H1 (cell line): ENCODE data around the gene RUNX1. TPM values are rescaled to one million over a fixed set of nuclear protein-coding genes. Genes with fewer than 3 reads are reported as not detected.

Experiments used
- CTCF ChIA-PET: fragments of 300-600 bp; sonication (Branson Sonifier 250); formaldehyde crosslinking; loops from one replicate; lab custom pipeline; 2021; ENCODE audit not compliant: partially characterized antibody; lab: Charles Lee
- POLR2A ChIA-PET: fragments of 300-600 bp; sonication (Branson Sonifier 250); formaldehyde crosslinking; loops from one replicate; lab custom pipeline; 2021; ENCODE audit warnings: inconsistent platforms; ENCODE audit not compliant: partially characterized antibody; lab: Charles Lee
- DNase-seq, 2 experiments: peaks; one replicate each; pipeline versions ENCODE4 v3.0.0 to v3.0.0-alpha.2; 2010 to 2022; ENCODE audit warnings: low spot score in 2 of 2, low read depth in 1 of 2, mixed read lengths in 1 of 2
- FAIRE-seq: peaks from 2 replicates; lab custom pipeline; 2011; peaks lifted over from hg19 to GRCh38; lab: Jason Lieb, UNC
- H2AFZ ChIP-seq: 2 replicates; pipeline ENCODE4 v1.8.1; 2012; ENCODE audit warnings: low read length, inconsistent platforms
- H2AK5ac ChIP-seq: 2 replicates; pipeline ENCODE4 v1.6.1; 2013; ENCODE audit warnings: low read depth, low read length
- H2BK120ac ChIP-seq: replicated peaks from 2 replicates; pipeline ENCODE3; 2013; ENCODE audit warnings: low read depth, low read length, inconsistent platforms
- H2BK12ac ChIP-seq: 2 replicates; pipeline ENCODE4 v1.6.1; 2013; ENCODE audit warnings: low read depth, low read length
- H2BK15ac ChIP-seq: 2 replicates; pipeline ENCODE4 v1.6.1; 2013; ENCODE audit warnings: low read length
- H2BK20ac ChIP-seq: 2 replicates; pipeline ENCODE4 v1.6.1; 2013; ENCODE audit warnings: low read length
- H2BK5ac ChIP-seq: 2 replicates; pipeline ENCODE4 v1.6.1; 2013; ENCODE audit warnings: low read depth, low read length
- H3K14ac ChIP-seq: 2 replicates; pipeline ENCODE4 v1.6.1; 2013; ENCODE audit warnings: inconsistent platforms; ENCODE audit not compliant: insufficient read length
- H3K18ac ChIP-seq: 2 replicates; pipeline ENCODE4 v1.6.1; 2013; ENCODE audit warnings: low read length; ENCODE audit errors: extremely low read depth
- H3K23ac ChIP-seq: 2 replicates; pipeline ENCODE4 v1.6.1; 2013; ENCODE audit warnings: inconsistent platforms; ENCODE audit not compliant: insufficient read length
- H3K23me2 ChIP-seq: 2 replicates; pipeline ENCODE4 v1.6.1; 2013; ENCODE audit warnings: low read depth, low read length
- H3K27ac ChIP-seq: 2 replicates; pipeline ENCODE4 v1.6.1; 2011; ENCODE audit warnings: low read depth, low read length, inconsistent platforms
- H3K27me3 ChIP-seq, 4 experiments: replicated peaks in 1 of 4; 1 replicate in 1 of 4; 2 replicates in 3 of 4; pipeline versions ENCODE4 v1.6.1 to v1.8.1; 2011 to 2013; ENCODE audit warnings: low read length in 3 of 4, mild to moderate bottlenecking in 3 of 4, inconsistent platforms in 2 of 4, mixed read lengths in 2 of 4, moderate library complexity in 1 of 4; ENCODE audit not compliant: control insufficient read depth in 3 of 4, insufficient read depth in 3 of 4; ENCODE audit errors: extremely low read depth in 1 of 4
- H3K36me3 ChIP-seq, 4 experiments: 2 replicates each; pipeline versions ENCODE4 v1.6.1 to v1.8.1; 2011 to 2013; ENCODE audit warnings: mild to moderate bottlenecking in 4 of 4, low read length in 3 of 4, moderate library complexity in 2 of 4, control low read depth in 1 of 4, inconsistent platforms in 1 of 4; ENCODE audit not compliant: insufficient read depth in 4 of 4, control insufficient read depth in 2 of 4
- H3K4ac ChIP-seq: replicated peaks from 2 replicates; pipeline ENCODE3; 2013; ENCODE audit warnings: low read length, low read depth, mixed read lengths, inconsistent platforms; ENCODE audit not compliant: insufficient read length
- H3K4me1 ChIP-seq, 4 experiments: replicated peaks in 1 of 4; 1 replicate in 1 of 4; 2 replicates in 3 of 4; pipeline versions ENCODE4 v1.6.1 to v1.8.1; 2011 to 2013; ENCODE audit warnings: low read length in 3 of 4, inconsistent platforms in 2 of 4, mixed read lengths in 1 of 4; ENCODE audit not compliant: insufficient read depth in 4 of 4, control insufficient read depth in 3 of 4
- H3K4me2 ChIP-seq, 2 experiments: 2 replicates each; pipeline versions ENCODE4 v1.6.1 to v1.8.1; 2011 to 2013; ENCODE audit warnings: low read depth in 2 of 2, low read length in 2 of 2, control low read depth in 1 of 2, inconsistent platforms in 1 of 2, mild to moderate bottlenecking in 1 of 2; ENCODE audit not compliant: insufficient read depth in 1 of 2
- H3K4me3 ChIP-seq, 4 experiments: fragments of 200-600, 300-600 bp in 1 of 4; sonication (generic), shearing (Covaris generic), sonication (Bioruptor Twin) in 1 of 4; 2 replicates each; pipeline versions ENCODE4 v1.5.1 to v1.8.1; 2011 to 2016; ENCODE audit warnings: low read length in 4 of 4, low read depth in 3 of 4, control low read depth in 2 of 4, inconsistent platforms in 2 of 4, mild to moderate bottlenecking in 2 of 4, mixed read lengths in 1 of 4, moderate library complexity in 1 of 4; ENCODE audit not compliant: insufficient read depth in 2 of 4; ENCODE audit errors: extremely low read depth in 1 of 4
- H3K56ac ChIP-seq: replicated peaks from 2 replicates; pipeline ENCODE3; 2013; ENCODE audit warnings: low read depth, mild to moderate bottlenecking, mixed read lengths, low read length, inconsistent platforms; ENCODE audit not compliant: insufficient read length
- H3K79me1 ChIP-seq: 2 replicates; pipeline ENCODE4 v1.6.1; 2013; ENCODE audit warnings: low read depth, low read length, control low read depth
- H3K79me2 ChIP-seq, 2 experiments: 2 replicates each; pipeline versions ENCODE4 v1.6.1 to v1.8.1; 2012 to 2013; ENCODE audit warnings: low read length in 2 of 2, mild to moderate bottlenecking in 2 of 2, inconsistent platforms in 1 of 2; ENCODE audit not compliant: insufficient read depth in 2 of 2, control insufficient read depth in 1 of 2
- H3K9ac ChIP-seq, 4 experiments: replicated peaks in 1 of 4; 1 replicate in 1 of 4; 2 replicates in 3 of 4; pipeline versions ENCODE4 v1.6.1 to v1.8.1; 2011 to 2013; ENCODE audit warnings: low read depth in 3 of 4, low read length in 3 of 4, control low read depth in 2 of 4, mild to moderate bottlenecking in 2 of 4, moderate library complexity in 2 of 4, inconsistent platforms in 1 of 4; ENCODE audit errors: extremely low read depth in 1 of 4
- H3K9me3 ChIP-seq, 2 experiments: 2 replicates each; pipeline versions ENCODE4 v1.6.1 to v1.8.1; 2012 to 2013; ENCODE audit warnings: mild to moderate bottlenecking in 2 of 2, moderate library complexity in 2 of 2, control low read depth in 1 of 2, inconsistent platforms in 1 of 2, low read depth in 1 of 2, low read length in 1 of 2, mixed read lengths in 1 of 2; ENCODE audit not compliant: insufficient read depth in 2 of 2
- H4K20me1 ChIP-seq, 2 experiments: replicated peaks in 1 of 2; 2 replicates each; pipeline versions ENCODE3 to v1.8.1; 2011 to 2013; ENCODE audit warnings: inconsistent platforms in 2 of 2, low read length in 2 of 2, mild to moderate bottlenecking in 1 of 2; ENCODE audit not compliant: insufficient read depth in 2 of 2, control insufficient read depth in 1 of 2
- H4K5ac ChIP-seq: 2 replicates; pipeline ENCODE4 v1.6.1; 2013; ENCODE audit warnings: low read length, low read depth, mixed read lengths, inconsistent platforms; ENCODE audit not compliant: insufficient read length
- H4K8ac ChIP-seq: 2 replicates; pipeline ENCODE4 v1.8.0; 2013; ENCODE audit warnings: mild to moderate bottlenecking, moderate library complexity, low read length, inconsistent platforms; ENCODE audit not compliant: insufficient read depth; ENCODE audit errors: extremely low read depth
- H4K91ac ChIP-seq: replicated peaks from 2 replicates; pipeline ENCODE3; 2013; ENCODE audit warnings: low read length, mixed read lengths, inconsistent platforms; ENCODE audit not compliant: insufficient read length
- ASH2L ChIP-seq: fragments of 200-600, 300-600 bp; sonication (generic); IDR thresholded peaks from one replicate; pipeline ENCODE4 v1.7.1; 2017; ENCODE audit warnings: low read length
- CHD2 ChIP-seq: IDR thresholded peaks from 2 replicates; pipeline ENCODE4 v1.6.1; 2012; ENCODE audit warnings: low read length, improper control_type of control experiment
- HDAC6 ChIP-seq: IDR thresholded peaks from one replicate; pipeline ENCODE4 v1.7.1; 2012; ENCODE audit warnings: low read depth, mild to moderate bottlenecking, inconsistent platforms, low read length, moderate library complexity
- JUN ChIP-seq: IDR thresholded peaks from 2 replicates; pipeline ENCODE4 v1.6.1; 2011; ENCODE audit warnings: low read depth, mild to moderate bottlenecking, improper control_type of control experiment, low read length
- TAF1 ChIP-seq: IDR thresholded peaks from 2 replicates; pipeline ENCODE4 v1.6.1; 2011; ENCODE audit warnings: mild to moderate bottlenecking, low read depth, low read length
- TBP ChIP-seq: IDR thresholded peaks from 2 replicates; pipeline ENCODE4 v1.6.1; 2011; ENCODE audit warnings: low read depth, low read length, improper control_type of control experiment
- TEAD4 ChIP-seq: IDR thresholded peaks from 2 replicates; pipeline ENCODE4 v1.6.1; 2012; ENCODE audit warnings: low read depth, low read length, inconsistent platforms, mixed read lengths
- USF2 ChIP-seq: IDR thresholded peaks from 2 replicates; pipeline ENCODE4 v1.6.1; 2011; ENCODE audit warnings: low read length, improper control_type of control experiment
- WGBS, 2 experiments: shearing (Covaris generic) in 1 of 2; methylation state at CpG; one replicate each; pipeline versions ENCODE4 v1.1.6 to v1.1.7; 2013 to 2015; ENCODE audit warnings: low lambda C conversion rate in 2 of 2, mixed read lengths in 2 of 2, inconsistent platforms in 1 of 2, low coverage in 1 of 2, missing lambda C conversion rate in 1 of 2; ENCODE audit not compliant: insufficient replicate concordance in 2 of 2, insufficient coverage in 1 of 2, insufficient read length in 1 of 2; ENCODE audit errors: extremely low coverage in 1 of 2, missing lambda C conversion rate in 1 of 2; 5-methylcytosine and 5-hydroxymethylcytosine counted together
- polyA plus RNA-seq, 7 experiments: library from polyadenylated mRNA; depleted of rRNA in 3 of 7; stranded (reverse) in 5 of 7; unstranded in 2 of 7; fragments of >200 nt in 5 of 7; fragments of 200-250 nt in 2 of 7; gene quantifications; 1 replicate in 5 of 7; 2 replicates in 1 of 7; 4 replicates in 1 of 7; pipeline versions ENCODE4 v1.2.1 to v1.2.3, GENCODE V29; 2011 to 2013; ENCODE audit warnings: missing spikeins in 2 of 7, mixed read lengths in 2 of 7
- total RNA-seq: library from RNA; stranded (reverse); fragmentation: NEBNext Ultra II Directional; extraction: Animal tissue kit (Norgen Biotek cat#: 25700); gene quantifications from 2 replicates; pipeline ENCODE4 v1.2.1, GENCODE V29; 2021
- TF ChIP-seq, protein P1 (sequence below), 3 experiments: IDR thresholded peaks; 1 replicate in 2 of 3; 2 replicates in 1 of 3; pipeline versions ENCODE4 v1.5.1 to v1.6.1; 2011; ENCODE audit warnings: low read length in 3 of 3, mild to moderate bottlenecking in 3 of 3, inconsistent platforms in 2 of 3, low read depth in 1 of 3, moderate library complexity in 1 of 3; ENCODE audit not compliant: insufficient read depth in 1 of 3; ENCODE audit errors: control extremely low read depth in 1 of 3
- TF ChIP-seq, protein P2 (sequence below): IDR thresholded peaks from 2 replicates; pipeline ENCODE4 v1.6.1; 2012; ENCODE audit warnings: inconsistent platforms

Gene RUNX1
- total and polyA plus RNA-seq, 2 of the 8 experiments (the other 6 are each of a cell fraction or from before 2014, with no cell fraction given): 0.20 to 0.60 TPM

GRCh38 chr21:34792504-34793089, 256.5 kb downstream of the RUNX1 start:
- Histone ChIP-seq H2AK5ac (peak overlapping the region; percentile 53; the same call in 1 of the 2 replicates), H4K8ac (no peak overlapping the region; the same call in 1 of the 2 replicates), H4K20me1 (no peaks in the 10 kb centered on the region), H3K9ac (no peak overlapping the region), H2BK5ac (no peak overlapping the region), H3K23me2 (no peaks in the 10 kb centered on the region), H3K18ac (no peak overlapping the region), H3K4me1 (peaks cover 0 to 3% (median 1%) of the 10 kb centered on the region in 4 experiments; a peak in 4 of 7 replicates), H3K23ac (no peak overlapping the region), H3K27me3 (no peaks in the 10 kb centered on the region), H2BK20ac (no peak overlapping the region), H3K79me1 (no peaks in the 10 kb centered on the region), H3K4me2 (no peak overlapping the region), H3K9me3 (no peaks in the 10 kb centered on the region), H3K27ac (no peak overlapping the region), H4K5ac (no peak overlapping the region), H2BK12ac (no peak overlapping the region), H2AFZ (no peak overlapping the region), H3K79me2 (no peaks in the 10 kb centered on the region), H3K4ac (no peak overlapping the region), H2BK15ac (no peak overlapping the region), H2BK120ac (no peak overlapping the region), H4K91ac (no peak overlapping the region), H3K14ac (no peak overlapping the region), H3K36me3 (no peaks in the 10 kb centered on the region), H3K4me3 (no peak overlapping the region), H3K56ac (no peak overlapping the region)
- DNase-seq (no peak), FAIRE-seq (no peak)
- ChIA-PET POLR2A (no interaction called here), CTCF (no interaction called here)
- 94% methylated on average over 26 of the region's 27 CpGs; no CpG with 5 or more reads in 1 of the 2 experiments for WGBS, 2 experiments
- TF ChIP-seq TBP (no peak), ASH2L (no peak), CHD2 (no peak), JUN (no peak), TAF1 (no peak), HDAC6 (no peak), TEAD4 (no peak), USF2 (no peak)
- TF ChIP-seq, protein P1, sequence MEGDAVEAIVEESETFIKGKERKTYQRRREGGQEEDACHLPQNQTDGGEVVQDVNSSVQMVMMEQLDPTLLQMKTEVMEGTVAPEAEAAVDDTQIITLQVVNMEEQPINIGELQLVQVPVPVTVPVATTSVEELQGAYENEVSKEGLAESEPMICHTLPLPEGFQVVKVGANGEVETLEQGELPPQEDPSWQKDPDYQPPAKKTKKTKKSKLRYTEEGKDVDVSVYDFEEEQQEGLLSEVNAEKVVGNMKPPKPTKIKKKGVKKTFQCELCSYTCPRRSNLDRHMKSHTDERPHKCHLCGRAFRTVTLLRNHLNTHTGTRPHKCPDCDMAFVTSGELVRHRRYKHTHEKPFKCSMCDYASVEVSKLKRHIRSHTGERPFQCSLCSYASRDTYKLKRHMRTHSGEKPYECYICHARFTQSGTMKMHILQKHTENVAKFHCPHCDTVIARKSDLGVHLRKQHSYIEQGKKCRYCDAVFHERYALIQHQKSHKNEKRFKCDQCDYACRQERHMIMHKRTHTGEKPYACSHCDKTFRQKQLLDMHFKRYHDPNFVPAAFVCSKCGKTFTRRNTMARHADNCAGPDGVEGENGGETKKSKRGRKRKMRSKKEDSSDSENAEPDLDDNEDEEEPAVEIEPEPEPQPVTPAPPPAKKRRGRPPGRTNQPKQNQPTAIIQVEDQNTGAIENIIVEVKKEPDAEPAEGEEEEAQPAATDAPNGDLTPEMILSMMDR (IDR thresholded peaks at IDR 0.05; ENCODE audit: control extremely low read depth in 1 of 3, insufficient read depth in 1 of 3, low read depth in 1 of 3, low read length in 3 of 3): no peak
- TF ChIP-seq, protein P2, sequence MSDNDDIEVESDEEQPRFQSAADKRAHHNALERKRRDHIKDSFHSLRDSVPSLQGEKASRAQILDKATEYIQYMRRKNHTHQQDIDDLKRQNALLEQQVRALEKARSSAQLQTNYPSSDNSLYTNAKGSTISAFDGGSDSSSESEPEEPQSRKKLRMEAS: no peak
